ENCODE results near the gene DDX39A. TPM values are rescaled to one million over a fixed set of nuclear protein-coding genes. Genes with fewer than 3 reads are reported as not detected.

DDX39A gene
- total RNA-seq, 4 donors from 2014 or later: 59.2 to 144 (median 88.4) TPM

DNA sequence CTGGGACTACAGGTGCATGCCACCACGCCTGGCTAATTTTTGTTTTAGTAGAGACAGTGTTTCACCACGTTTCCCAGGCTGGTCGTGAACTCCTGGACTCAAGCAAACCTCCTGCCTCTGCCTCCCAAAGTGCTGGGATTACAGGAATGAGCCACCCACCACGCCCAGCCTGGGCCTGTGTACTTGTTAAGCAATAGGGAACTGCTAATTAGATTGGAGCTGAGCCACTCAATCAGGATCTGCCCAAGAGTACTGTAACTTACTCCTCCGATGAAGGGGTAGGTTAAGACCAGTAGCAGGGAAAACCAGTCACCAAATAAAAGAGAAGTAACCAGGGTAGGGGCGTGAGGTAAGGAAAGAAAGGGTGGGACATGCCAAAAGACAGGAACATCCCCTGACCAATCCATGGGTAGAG is 2.3 kb downstream of the DDX39A start:
- Histone ChIP-seq H3K9me3 (no peaks in the 10 kb centered on the region), H3K27ac (peak overlapping the region; percentile 40 to 94 (median 78)), H3K4me1 (peaks cover 24 to 72% (median 47%) of the 10 kb centered on the region in 3 donors), H3K36me3 (peaks cover 13 to 22% (median 14%) of the 10 kb centered on the region in 3 donors), H3K4me3 (peak overlapping the region in 2 of 4 donors; percentile 68 to 89), H3K27me3 (no peaks in the 10 kb centered on the region)
- WGBS, 2 donors: 37 to 42% methylated on average over 5 to 6 of the region's 6 CpGs
- TF ChIP-seq, protein P1, sequence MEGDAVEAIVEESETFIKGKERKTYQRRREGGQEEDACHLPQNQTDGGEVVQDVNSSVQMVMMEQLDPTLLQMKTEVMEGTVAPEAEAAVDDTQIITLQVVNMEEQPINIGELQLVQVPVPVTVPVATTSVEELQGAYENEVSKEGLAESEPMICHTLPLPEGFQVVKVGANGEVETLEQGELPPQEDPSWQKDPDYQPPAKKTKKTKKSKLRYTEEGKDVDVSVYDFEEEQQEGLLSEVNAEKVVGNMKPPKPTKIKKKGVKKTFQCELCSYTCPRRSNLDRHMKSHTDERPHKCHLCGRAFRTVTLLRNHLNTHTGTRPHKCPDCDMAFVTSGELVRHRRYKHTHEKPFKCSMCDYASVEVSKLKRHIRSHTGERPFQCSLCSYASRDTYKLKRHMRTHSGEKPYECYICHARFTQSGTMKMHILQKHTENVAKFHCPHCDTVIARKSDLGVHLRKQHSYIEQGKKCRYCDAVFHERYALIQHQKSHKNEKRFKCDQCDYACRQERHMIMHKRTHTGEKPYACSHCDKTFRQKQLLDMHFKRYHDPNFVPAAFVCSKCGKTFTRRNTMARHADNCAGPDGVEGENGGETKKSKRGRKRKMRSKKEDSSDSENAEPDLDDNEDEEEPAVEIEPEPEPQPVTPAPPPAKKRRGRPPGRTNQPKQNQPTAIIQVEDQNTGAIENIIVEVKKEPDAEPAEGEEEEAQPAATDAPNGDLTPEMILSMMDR (IDR thresholded peaks at IDR 0.05): no peak
- TF ChIP-seq POLR2A (IDR thresholded peaks at IDR 0.05): no peak
- no peak for DNase-seq
- intact Hi-C loops (cut with DNase I): no loop called here

DNA sequence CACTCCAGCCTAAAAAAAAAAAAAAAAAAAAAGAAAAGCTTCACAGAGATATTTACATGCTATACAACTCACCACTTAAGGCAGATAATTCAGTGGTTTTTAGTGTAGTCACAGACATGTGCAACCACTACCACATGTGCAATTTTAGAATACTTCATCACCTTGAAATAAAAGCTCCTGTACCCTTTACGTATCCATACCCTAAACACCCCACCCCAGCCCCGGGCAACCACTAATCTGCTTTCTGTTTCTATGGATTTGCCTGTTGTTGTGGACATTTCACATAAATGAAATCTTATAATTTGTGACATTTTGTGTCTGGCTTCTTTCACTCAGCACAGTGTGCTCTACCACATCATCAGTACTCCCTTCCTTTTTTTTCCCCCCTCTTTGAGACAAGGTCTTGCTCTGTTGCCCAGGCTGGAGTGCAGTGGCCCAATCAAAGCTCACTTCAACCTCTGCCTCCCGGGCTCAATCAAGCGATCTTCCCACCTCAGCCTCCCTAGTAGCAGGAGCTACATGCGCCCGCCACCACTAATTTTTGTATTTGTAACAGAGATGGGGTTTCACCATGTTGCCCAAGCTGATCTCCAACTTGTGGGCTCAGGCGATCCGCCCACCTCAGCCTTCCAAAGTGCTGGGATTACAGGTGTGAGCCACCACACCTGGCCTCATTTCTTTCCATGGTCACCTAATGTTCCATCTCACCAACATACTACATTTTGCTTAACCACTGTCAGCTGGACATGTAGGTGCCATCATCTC is 4.0 kb downstream of the DDX39A start:
- WGBS, 2 donors: 75 to 84% methylated on average over 7 to 8 of the region's 8 CpGs
- Histone ChIP-seq H3K4me1 (peaks cover 24 to 76% (median 47%) of the 10 kb centered on the region in 3 donors), H3K36me3 (peaks cover 29 to 39% (median 30%) of the 10 kb centered on the region in 3 donors), H3K27me3 (no peaks in the 10 kb centered on the region), H3K4me3 (no peak overlapping the region), H3K9me3 (no peaks in the 10 kb centered on the region), H3K27ac (no peak overlapping the region)
- no peak for DNase-seq
- intact Hi-C loops (cut with DNase I): no loop called here
- TF ChIP-seq, protein P1 (IDR thresholded peaks at IDR 0.05): no peak
- TF ChIP-seq POLR2A (IDR thresholded peaks at IDR 0.05): no peak

DNA sequence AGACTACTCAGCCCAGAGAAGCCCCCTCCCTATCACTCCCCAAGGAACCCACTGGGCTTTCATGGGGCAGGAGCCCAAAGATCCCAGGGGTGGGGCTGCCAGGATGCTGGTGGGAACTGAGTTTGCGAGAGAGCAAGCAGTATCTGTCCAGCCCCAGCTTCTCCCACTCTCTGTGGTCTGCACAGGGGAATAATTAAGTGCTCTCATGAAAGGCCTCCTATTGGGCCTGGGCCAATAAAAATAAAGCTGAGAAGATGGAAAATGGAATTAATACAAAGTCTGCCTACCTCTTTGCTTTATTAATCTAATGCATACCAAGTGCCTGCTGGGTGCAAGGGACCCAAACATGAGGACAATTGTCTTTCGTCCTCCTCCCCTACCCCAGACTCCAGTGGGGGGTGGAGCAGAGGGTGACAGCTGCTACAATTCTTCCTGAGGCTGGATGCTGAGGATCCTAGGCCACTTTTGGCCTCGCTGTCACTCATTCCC is 5.4 kb downstream of the DDX39A start:
- peaks cover 24 to 69% (median 42%) of the 10 kb centered on the region in 3 donors for H3K4me1 ChIP-seq
- intact Hi-C loops (cut with DNase I): no loop called here
- H3K27ac ChIP-seq: peak overlapping the region in 1 of 4 donors; percentile 3
- H3K27me3 ChIP-seq: no peaks in the 10 kb centered on the region
- TF ChIP-seq, protein P1 (IDR thresholded peaks at IDR 0.05): no peak
- no peak for TF ChIP-seq POLR2A (IDR thresholded peaks at IDR 0.05)
- no peak for DNase-seq
- no peaks in the 10 kb centered on the region for H3K9me3 ChIP-seq
- WGBS, 2 donors: 68 to 94% methylated on average over 3 of the region's 3 CpGs
- H3K4me3 ChIP-seq: no peak overlapping the region
- H3K36me3 ChIP-seq: peaks cover 43 to 53% (median 44%) of the 10 kb centered on the region in 3 donors

DNA sequence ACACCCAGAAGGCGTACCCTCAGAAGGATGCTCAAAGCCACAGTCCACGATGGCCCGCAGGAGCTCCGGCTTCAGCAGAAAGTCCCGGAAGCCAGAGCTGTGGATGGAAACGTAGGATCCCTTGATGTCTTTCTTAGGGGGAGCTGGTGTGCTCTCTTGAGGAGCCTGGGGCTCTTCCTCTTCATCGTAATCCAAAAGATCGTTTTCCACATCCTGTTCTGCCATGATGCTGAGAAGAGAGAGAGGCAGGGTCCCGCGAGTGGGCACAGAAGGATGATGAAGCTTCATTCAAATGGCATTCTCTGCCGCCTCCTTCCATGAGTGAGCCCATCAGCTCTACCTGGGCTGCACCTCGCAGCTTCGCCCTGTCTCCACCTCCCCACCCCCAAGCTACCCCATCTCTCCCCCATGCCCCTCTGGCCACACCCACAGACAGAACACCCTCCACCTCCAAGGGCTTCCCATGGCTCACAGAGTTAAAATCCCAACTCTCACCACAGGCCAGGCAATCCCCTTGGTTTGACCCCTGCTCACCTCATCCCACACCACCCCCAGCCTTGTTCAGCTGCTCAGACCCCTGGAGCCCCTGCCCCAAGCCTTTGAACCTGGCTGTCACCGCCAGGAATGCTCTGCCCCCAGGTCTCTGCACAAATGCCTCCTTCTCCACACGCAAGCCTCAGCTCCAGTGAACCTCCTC is 6.0 kb downstream of the DDX39A start:
- peak overlapping the region in 1 of 4 donors; percentile 3 for H3K27ac ChIP-seq
- H3K36me3 ChIP-seq: peaks cover 49 to 59% (median 50%) of the 10 kb centered on the region in 3 donors
- H3K4me3 ChIP-seq: no peak overlapping the region
- WGBS, 2 donors: 82 to 84% methylated on average over 13 to 15 of the region's 15 CpGs
- intact Hi-C loops (cut with DNase I): no loop called here
- H3K27me3 ChIP-seq: no peaks in the 10 kb centered on the region
- no peaks in the 10 kb centered on the region for H3K9me3 ChIP-seq
- DNase-seq: no peak
- no peak for TF ChIP-seq POLR2A (IDR thresholded peaks at IDR 0.05)
- TF ChIP-seq, protein P1 (IDR thresholded peaks at IDR 0.05): no peak
- peaks cover 24 to 65% (median 42%) of the 10 kb centered on the region in 3 donors for H3K4me1 ChIP-seq

All from esophagus squamous epithelium (tissue), 5 donors.